ENCODE results near the gene HSPA4.
A peak's percentile ranks its signal among the peaks of the same experiment; 100 is the strongest.

The HSPA4 gene

GRCh38 chr5:133106761-133107572 is 55.2 kb downstream of the HSPA4 start:
- no peak for DNase-seq

- DNase-seq, result no peak
These were observed 56.7 kb downstream of the HSPA4 start for GRCh38 chr5:133108481-133108921.

- DNase-seq, result no peak
These were observed 58.1 kb downstream of the HSPA4 start for GRCh38 chr5:133109655-133110483.

- no peak for DNase-seq
These were observed 58.9 kb downstream of the HSPA4 start for GRCh38 chr5:133110709-133111108.

- DNase-seq, result peak; percentile 74
These were observed 59.5 kb downstream of the HSPA4 start for GRCh38 chr5:133111299-133111698.

- no peak for DNase-seq
These were observed 60.3 kb downstream of the HSPA4 start for GRCh38 chr5:133112026-133112660.

GRCh38 chr5:133113331-133114061 is 61.7 kb downstream of the HSPA4 start:
- DNase-seq, result no peak

GRCh38 chr5:133114166-133114932 is 62.5 kb downstream of the HSPA4 start:
- DNase-seq, result no peak

- DNase-seq, result no peak
These were observed 63.1 kb downstream of the HSPA4 start for GRCh38 chr5:133114933-133115310.

- no peak for DNase-seq
These were observed 64.8 kb downstream of the HSPA4 start for GRCh38 chr5:133116601-133117000.

- no peak for DNase-seq
These were observed 65.5 kb downstream of the HSPA4 start for GRCh38 chr5:133117166-133117911.

GRCh38 chr5:133117912-133118445 is 66.2 kb downstream of the HSPA4 start:
- no peak for DNase-seq

GRCh38 chr5:133118741-133119140 is 66.9 kb downstream of the HSPA4 start:
- DNase-seq, result no peak

- DNase-seq, result no peak
These were observed 67.5 kb downstream of the HSPA4 start for GRCh38 chr5:133119233-133119711.

- DNase-seq, result no peak
These were observed 68.4 kb downstream of the HSPA4 start for GRCh38 chr5:133120156-133120750.

GRCh38 chr5:133121080-133121479 is 69.3 kb downstream of the HSPA4 start:
- DNase-seq, result no peak

GRCh38 chr5:133121611-133122150 is 69.9 kb downstream of the HSPA4 start:
- DNase-seq, result no peak

- DNase-seq, result no peak
These were observed 70.9 kb downstream of the HSPA4 start for GRCh38 chr5:133122711-133123110.

GRCh38 chr5:133123297-133123696 is 71.5 kb downstream of the HSPA4 start:
- no peak for DNase-seq

GRCh38 chr5:133124891-133125290 is 73.1 kb downstream of the HSPA4 start:
- no peak for DNase-seq

Data from CD4-positive, alpha-beta T cell treated with Interleukin-15 for 1 hour (primary cell).